HG03558 (cell line): ENCODE results near the gene PNMA8C.
"Not testable (repeated sequence)": the region's sequence is repeated elsewhere in the genome, so short reads cannot be mapped to it uniquely, and the experiment has no call there.

Experiments
- ATAC-seq: cut with Tn5 transposase; IDR thresholded peaks from one replicate; pipeline ENCODE4 v1.9.1; 2021; ENCODE audit warnings: moderate number of reproducible peaks; ENCODE audit not compliant: unreplicated experiment; ENCODE audit errors: extremely low read depth

The PNMA8C gene

GRCh38 chr19:46391296-46392251, 37.2 kb downstream of the PNMA8C start:
- no peak for ATAC-seq

- no peak for ATAC-seq
Measured at GRCh38 chr19:46390866-46391265, 37.9 kb downstream of the PNMA8C start.

- no peak for ATAC-seq
Measured at GRCh38 chr19:46390121-46390858, 38.4 kb downstream of the PNMA8C start.

- ATAC-seq: no peak
Measured at GRCh38 chr19:46388311-46389095, 40.2 kb downstream of the PNMA8C start.

- ATAC-seq: no peak
Measured at GRCh38 chr19:46387713-46388130, 41.0 kb downstream of the PNMA8C start.

- ATAC-seq: no peak
Measured at GRCh38 chr19:46386996-46387712, 41.6 kb downstream of the PNMA8C start.

GRCh38 chr19:46386151-46386550, 42.6 kb downstream of the PNMA8C start:
- ATAC-seq: no peak

GRCh38 chr19:46385636-46386035, 43.1 kb downstream of the PNMA8C start:
- ATAC-seq: no peak

- ATAC-seq: no peak
Measured at GRCh38 chr19:46384396-46384795, 44.3 kb downstream of the PNMA8C start.

- no peak for ATAC-seq
Measured at GRCh38 chr19:46383846-46384245, 44.9 kb downstream of the PNMA8C start.

GRCh38 chr19:46383171-46383815, 45.4 kb downstream of the PNMA8C start:
- no peak for ATAC-seq

GRCh38 chr19:46381756-46382345, 46.9 kb downstream of the PNMA8C start:
- ATAC-seq: no peak

- ATAC-seq: no peak
Measured at GRCh38 chr19:46381346-46381745, 47.4 kb downstream of the PNMA8C start.

- ATAC-seq: no peak
Measured at GRCh38 chr19:46380690-46381089, 48.0 kb downstream of the PNMA8C start.

GRCh38 chr19:46378268-46378667, 50.5 kb downstream of the PNMA8C start:
- no peak for ATAC-seq

GRCh38 chr19:46376241-46377153, 52.2 kb downstream of the PNMA8C start:
- no peak for ATAC-seq

GRCh38 chr19:46375476-46376067, 53.2 kb downstream of the PNMA8C start:
- ATAC-seq: not testable (repeated sequence)
